HG03457 (cell line): ENCODE data around the gene ST6GAL1.
"Not testable (repeated sequence)": the region's sequence is repeated elsewhere in the genome, so short reads cannot be mapped to it uniquely, and the experiment has no call there.

Experiments used
- ATAC-seq: cut with Tn5 transposase; IDR thresholded peaks from one replicate; pipeline ENCODE4 v1.9.1; 2021; ENCODE audit warnings: moderate number of reproducible peaks; ENCODE audit not compliant: unreplicated experiment

ST6GAL1 gene

GRCh38 chr3:186939536-186939935 is 9.2 kb downstream of the ST6GAL1 start:
- no peak for ATAC-seq

- no peak for ATAC-seq
Observed at GRCh38 chr3:186940967-186941366, 10.6 kb downstream of the ST6GAL1 start.

GRCh38 chr3:186942168-186942567 is 11.8 kb downstream of the ST6GAL1 start:
- ATAC-seq: no peak

GRCh38 chr3:186945255-186945823 is 15.0 kb downstream of the ST6GAL1 start:
- ATAC-seq: no peak

GRCh38 chr3:186946756-186947375 is 16.5 kb downstream of the ST6GAL1 start:
- no peak for ATAC-seq

- no peak for ATAC-seq
Observed at GRCh38 chr3:186949281-186949982, 19.1 kb downstream of the ST6GAL1 start.

- no peak for ATAC-seq
Observed at GRCh38 chr3:186950402-186951093, 20.2 kb downstream of the ST6GAL1 start.

- no peak for ATAC-seq
Observed at GRCh38 chr3:186951640-186952552, 21.6 kb downstream of the ST6GAL1 start.

GRCh38 chr3:186953011-186953487 is 22.7 kb downstream of the ST6GAL1 start:
- ATAC-seq: no peak

- ATAC-seq: not testable (repeated sequence)
Observed at GRCh38 chr3:186953992-186954699, 23.8 kb downstream of the ST6GAL1 start.

- no peak for ATAC-seq
Observed at GRCh38 chr3:186955898-186956696, 25.8 kb downstream of the ST6GAL1 start.

GRCh38 chr3:186959029-186959624 is 28.8 kb downstream of the ST6GAL1 start:
- ATAC-seq: no peak

- ATAC-seq: no peak
Observed at GRCh38 chr3:186960347-186960746, 30.0 kb downstream of the ST6GAL1 start.

- no peak for ATAC-seq
Observed at GRCh38 chr3:186962445-186962844, 32.1 kb downstream of the ST6GAL1 start.

GRCh38 chr3:186963636-186964035 is 33.3 kb downstream of the ST6GAL1 start:
- no peak for ATAC-seq

- ATAC-seq: no peak
Observed at GRCh38 chr3:186964071-186964470, 33.7 kb downstream of the ST6GAL1 start.

- ATAC-seq: no peak
Observed at GRCh38 chr3:186964616-186965015, 34.3 kb downstream of the ST6GAL1 start.

GRCh38 chr3:186965141-186965879 is 35.0 kb downstream of the ST6GAL1 start:
- ATAC-seq: no peak
